HEK293 (cell line): ENCODE data around the gene PSD2.

Experiments
- CTCF ChIA-PET: fragments of 350-600 bp; formaldehyde crosslinking; extraction: SDS; loops from one replicate; lab custom pipeline; 2021; ENCODE audit warnings: antibody characterized with exemption; lab: Yijun Ruan, JAX
- POLR2A ChIA-PET: fragments of 300-600 bp; formaldehyde crosslinking; extraction: SDS; loops from one replicate; lab custom pipeline; 2020; ENCODE audit warnings: antibody characterized with exemption, inconsistent platforms; lab: Yijun Ruan, JAX
- H3K27ac ChIP-seq: fragments of 200-500 bp; sonication (Bioruptor generic); 2 replicates; pipeline ENCODE4 v1.5.1; 2014; ENCODE audit warnings: low read depth, low read length, control low read depth, inconsistent platforms; ENCODE audit errors: extremely low read depth
- H3K36me3 ChIP-seq, 2 experiments: fragments of 200-500 bp in 1 of 2; sonication (Bioruptor generic) in 1 of 2; 1 replicate in 1 of 2; 2 replicates in 1 of 2; pipeline ENCODE4 v1.5.1; 2014 to 2017; ENCODE audit warnings: inconsistent platforms in 2 of 2, low read length in 2 of 2; ENCODE audit not compliant: control insufficient read depth in 2 of 2, insufficient read depth in 1 of 2
- H3K4me1 ChIP-seq: fragments of 200-500 bp; sonication (Bioruptor generic); 2 replicates; pipeline ENCODE4 v1.5.1; 2014; ENCODE audit warnings: mild to moderate bottlenecking, low read length, inconsistent platforms; ENCODE audit not compliant: control insufficient read depth, insufficient read depth
- H3K4me3 ChIP-seq: 2 replicates; pipeline ENCODE4 v1.5.1; 2011; ENCODE audit warnings: low read depth, mild to moderate bottlenecking, control low read depth, low read length, moderate library complexity
- H3K9me3 ChIP-seq: fragments of 200-500 bp; sonication (Bioruptor generic); 2 replicates; pipeline ENCODE4 v1.5.1; 2014; ENCODE audit warnings: low read depth, low read length, inconsistent platforms; ENCODE audit not compliant: control insufficient read depth, insufficient read depth
- HOXD13 ChIP-seq: sonication (generic); formaldehyde crosslinking; IDR thresholded peaks from 2 replicates; pipeline ENCODE4 v1.8.0; 2022; ENCODE audit warnings: missing genetic modification reagents, borderline replicate concordance
- KLF9 ChIP-seq: fragments of 450-650 bp; formaldehyde crosslinking; IDR thresholded peaks from 2 replicates; pipeline ENCODE4 v1.5.1; 2016; ENCODE audit warnings: missing biosample characterization, missing genetic modification characterization, low read depth
- PRDM1 ChIP-seq: fragments of 450-650 bp; formaldehyde crosslinking; IDR thresholded peaks from 2 replicates; pipeline ENCODE4; 2016; ENCODE audit warnings: missing biosample characterization, missing genetic modification characterization
- ZFHX2 ChIP-seq: fragments of 450-650 bp; formaldehyde crosslinking; conservative IDR thresholded peaks from 2 replicates; pipeline ENCODE4 v1.5.1; 2016; ENCODE audit warnings: missing biosample characterization, missing genetic modification characterization
- ZFP3 ChIP-seq: fragments of 450-650 bp; formaldehyde crosslinking; IDR thresholded peaks from 2 replicates; pipeline ENCODE4 v1.5.1; 2016; ENCODE audit warnings: low read depth, missing biosample characterization, missing genetic modification characterization
- ZNF121 ChIP-seq: fragments of 450-650 bp; formaldehyde crosslinking; IDR thresholded peaks from 2 replicates; pipeline ENCODE4 v1.5.1; 2016; ENCODE audit warnings: missing biosample characterization, missing genetic modification characterization
- ZNF132 ChIP-seq: fragments of 450-650 bp; formaldehyde crosslinking; IDR thresholded peaks from 2 replicates; pipeline ENCODE4 v1.5.1; 2017; ENCODE audit warnings: missing biosample characterization, missing genetic modification characterization, borderline replicate concordance
- ZNF214 ChIP-seq: fragments of 450-650 bp; formaldehyde crosslinking; IDR thresholded peaks from 2 replicates; pipeline ENCODE4 v1.5.1; 2017; ENCODE audit warnings: missing biosample characterization, mild to moderate bottlenecking, missing genetic modification characterization, borderline replicate concordance
- ZNF341 ChIP-seq: fragments of 450-650 bp; formaldehyde crosslinking; IDR thresholded peaks from 2 replicates; pipeline ENCODE4; 2016; ENCODE audit warnings: low read depth, missing biosample characterization, missing genetic modification characterization
- ZNF37A ChIP-seq: fragments of 450-650 bp; IDR thresholded peaks from 2 replicates; pipeline ENCODE4 v1.5.1; 2018; ENCODE audit warnings: missing biosample characterization, missing genetic modification characterization
- ZNF423 ChIP-seq: fragments of 450-650 bp; formaldehyde crosslinking; IDR thresholded peaks from 2 replicates; pipeline ENCODE4 v1.5.1; 2016; ENCODE audit warnings: missing biosample characterization, missing genetic modification characterization
- ZNF530 ChIP-seq: fragments of 450-650 bp; formaldehyde crosslinking; IDR thresholded peaks from 2 replicates; pipeline ENCODE4 v1.5.1; 2016; ENCODE audit warnings: low read depth, missing biosample characterization, missing genetic modification characterization
- ZNF549 ChIP-seq: fragments of 450-650 bp; IDR thresholded peaks from 2 replicates; pipeline ENCODE4 v1.5.1; 2018; ENCODE audit warnings: missing biosample characterization, missing genetic modification characterization, mild to moderate bottlenecking, inconsistent platforms, moderate library complexity
- ZNF664 ChIP-seq: fragments of 450-650 bp; formaldehyde crosslinking; IDR thresholded peaks from 2 replicates; pipeline ENCODE4 v1.5.1; 2016; ENCODE audit warnings: missing biosample characterization, missing genetic modification characterization
- ZNF768 ChIP-seq: fragments of 450-650 bp; formaldehyde crosslinking; IDR thresholded peaks from 2 replicates; pipeline ENCODE4 v1.5.1; 2018; ENCODE audit warnings: missing biosample characterization, mild to moderate bottlenecking, missing genetic modification characterization
- ZNF843 ChIP-seq: fragments of 450-650 bp; formaldehyde crosslinking; IDR thresholded peaks from 2 replicates; pipeline ENCODE4 v1.5.1; 2016; ENCODE audit warnings: missing biosample characterization, missing genetic modification characterization
- TF ChIP-seq, protein P1 (sequence below): fragments of 450-650 bp; formaldehyde crosslinking; conservative IDR thresholded peaks from 2 replicates; pipeline ENCODE4 v1.5.1; 2016; ENCODE audit warnings: low read depth, missing biosample characterization, missing genetic modification characterization
- TF ChIP-seq, protein P2 (sequence below): fragments of 450-650 bp; formaldehyde crosslinking; IDR thresholded peaks from 2 replicates; pipeline ENCODE4 v1.5.1; 2017; ENCODE audit warnings: missing biosample characterization, missing genetic modification characterization
- TF ChIP-seq, protein P3 (sequence below): fragments of 450-650 bp; formaldehyde crosslinking; IDR thresholded peaks from 2 replicates; pipeline ENCODE4 v1.5.1; 2016; ENCODE audit warnings: missing biosample characterization, missing genetic modification characterization
- TF ChIP-seq, protein P4 (sequence below): fragments of 450-650 bp; formaldehyde crosslinking; IDR thresholded peaks from 2 replicates; pipeline ENCODE4 v1.5.1; 2016; ENCODE audit warnings: missing biosample characterization, missing genetic modification characterization, low read depth

PSD2 gene

DNA sequence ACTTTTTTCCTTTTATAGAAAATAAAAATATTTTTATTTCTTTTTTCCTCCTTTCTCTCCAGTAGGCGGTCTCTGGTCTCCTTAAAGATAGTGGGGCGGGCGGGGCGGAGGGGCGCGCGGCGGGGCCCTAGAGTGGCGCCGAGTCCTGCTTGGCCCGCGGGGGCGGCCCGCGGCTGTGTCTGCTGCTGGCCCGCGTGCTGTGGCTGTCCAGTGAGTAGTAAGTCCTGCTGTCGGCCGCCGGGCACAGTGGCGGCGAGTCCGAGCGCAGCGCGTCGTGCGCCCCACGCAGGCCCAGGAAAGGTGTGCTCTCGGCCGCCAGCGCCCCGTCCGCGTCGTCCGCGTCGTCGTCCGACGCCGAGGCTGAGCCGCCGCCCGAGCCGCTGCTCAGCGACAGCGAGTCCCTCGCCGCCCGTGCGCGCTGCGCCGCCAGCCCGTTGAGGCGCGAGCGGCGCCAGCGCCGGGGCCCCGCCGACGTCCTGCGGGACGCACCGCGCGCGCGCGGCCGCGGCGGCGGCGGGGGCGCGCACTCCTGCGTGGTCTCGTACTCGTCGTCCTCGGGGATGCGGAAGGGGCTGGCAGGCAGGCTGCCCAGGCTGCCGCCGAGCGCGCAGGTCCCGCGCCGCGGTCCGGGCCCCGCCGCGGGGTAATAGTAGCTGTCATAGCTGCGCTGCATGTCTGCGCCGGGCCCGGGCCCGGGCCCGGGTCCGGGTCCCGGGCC, 52.3 kb downstream of the PSD2 start:
- Histone ChIP-seq H3K4me3 (peak overlapping the region; percentile 30), H3K9me3 (no peaks in the 10 kb centered on the region), H3K27ac (no peak overlapping the region), H3K36me3 (peaks cover 0 to 30% of the 10 kb centered on the region in 2 experiments; a peak in 1 of 3 replicates), H3K4me1 (no peaks in the 10 kb centered on the region)
- CTCF ChIA-PET: interaction anchor here (0.7 to 3.1 kb wide), 7 partner anchors 8 to 213 kb away, joined by 3 to 17 read pairs (median 5); no protein-coding TSS in a partner anchor
- no peak for TF ChIP-seq HOXD13 (CRISPR knock-in tag)
- POLR2A ChIA-PET: no interaction called here

DNA sequence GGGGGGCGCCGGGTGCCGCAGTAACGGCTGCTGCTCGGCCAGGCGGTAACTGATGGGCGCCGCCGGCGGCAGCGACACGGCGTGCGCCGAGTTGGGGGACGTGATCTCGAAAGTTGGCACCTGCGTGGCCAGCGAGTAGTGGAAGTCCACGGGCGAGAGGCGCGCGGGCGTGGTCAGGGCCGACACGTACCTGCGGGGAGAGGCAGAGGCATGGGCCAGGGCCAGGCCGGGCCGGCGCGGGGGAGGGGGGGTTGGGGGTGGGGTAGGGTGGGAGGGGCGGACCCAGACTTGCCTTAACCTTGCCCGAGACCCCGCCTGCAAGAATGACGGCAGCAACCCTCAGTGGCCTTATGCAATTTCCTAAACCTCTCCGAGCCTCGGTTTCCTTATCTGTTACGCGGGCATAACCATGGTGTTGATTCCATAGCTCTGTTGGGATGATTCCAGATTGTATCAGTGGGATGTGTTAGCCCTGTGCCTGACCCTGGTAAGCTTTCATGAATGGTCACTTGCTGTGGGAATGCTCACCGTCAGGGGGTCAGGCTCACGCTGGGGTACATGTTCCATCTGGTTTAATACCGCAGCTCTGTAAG, 53.0 kb downstream of the PSD2 start:
- no peak for TF ChIP-seq ZNF423 (tag by site-specific recombination)
- TF ChIP-seq, protein P1, sequence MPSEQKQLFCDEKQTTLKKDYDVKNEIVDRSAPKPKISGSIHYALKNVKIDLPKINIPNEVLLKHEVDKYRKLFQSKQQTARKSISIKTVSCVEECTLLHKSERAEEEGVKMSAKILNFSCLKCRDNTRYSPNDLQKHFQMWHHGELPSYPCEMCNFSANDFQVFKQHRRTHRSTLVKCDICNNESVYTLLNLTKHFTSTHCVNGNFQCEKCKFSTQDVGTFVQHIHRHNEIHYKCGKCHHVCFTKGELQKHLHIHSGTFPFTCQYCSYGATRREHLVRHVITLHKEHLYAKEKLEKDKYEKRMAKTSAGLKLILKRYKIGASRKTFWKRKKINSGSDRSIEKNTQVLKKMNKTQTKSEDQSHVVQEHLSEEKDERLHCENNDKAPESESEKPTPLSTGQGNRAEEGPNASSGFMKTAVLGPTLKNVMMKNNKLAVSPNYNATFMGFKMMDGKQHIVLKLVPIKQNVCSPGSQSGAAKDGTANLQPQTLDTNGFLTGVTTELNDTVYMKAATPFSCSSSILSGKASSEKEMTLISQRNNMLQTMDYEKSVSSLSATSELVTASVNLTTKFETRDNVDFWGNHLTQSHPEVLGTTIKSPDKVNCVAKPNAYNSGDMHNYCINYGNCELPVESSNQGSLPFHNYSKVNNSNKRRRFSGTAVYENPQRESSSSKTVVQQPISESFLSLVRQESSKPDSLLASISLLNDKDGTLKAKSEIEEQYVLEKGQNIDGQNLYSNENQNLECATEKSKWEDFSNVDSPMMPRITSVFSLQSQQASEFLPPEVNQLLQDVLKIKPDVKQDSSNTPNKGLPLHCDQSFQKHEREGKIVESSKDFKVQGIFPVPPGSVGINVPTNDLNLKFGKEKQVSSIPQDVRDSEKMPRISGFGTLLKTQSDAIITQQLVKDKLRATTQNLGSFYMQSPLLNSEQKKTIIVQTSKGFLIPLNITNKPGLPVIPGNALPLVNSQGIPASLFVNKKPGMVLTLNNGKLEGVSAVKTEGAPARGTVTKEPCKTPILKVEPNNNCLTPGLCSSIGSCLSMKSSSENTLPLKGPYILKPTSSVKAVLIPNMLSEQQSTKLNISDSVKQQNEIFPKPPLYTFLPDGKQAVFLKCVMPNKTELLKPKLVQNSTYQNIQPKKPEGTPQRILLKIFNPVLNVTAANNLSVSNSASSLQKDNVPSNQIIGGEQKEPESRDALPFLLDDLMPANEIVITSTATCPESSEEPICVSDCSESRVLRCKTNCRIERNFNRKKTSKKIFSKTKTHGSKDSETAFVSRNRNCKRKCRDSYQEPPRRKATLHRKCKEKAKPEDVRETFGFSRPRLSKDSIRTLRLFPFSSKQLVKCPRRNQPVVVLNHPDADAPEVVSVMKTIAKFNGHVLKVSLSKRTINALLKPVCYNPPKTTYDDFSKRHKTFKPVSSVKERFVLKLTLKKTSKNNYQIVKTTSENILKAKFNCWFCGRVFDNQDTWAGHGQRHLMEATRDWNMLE (tag by site-specific recombination): no peak
- TF ChIP-seq ZNF214 (tag by site-specific recombination): no peak
- TF ChIP-seq, protein P2, sequence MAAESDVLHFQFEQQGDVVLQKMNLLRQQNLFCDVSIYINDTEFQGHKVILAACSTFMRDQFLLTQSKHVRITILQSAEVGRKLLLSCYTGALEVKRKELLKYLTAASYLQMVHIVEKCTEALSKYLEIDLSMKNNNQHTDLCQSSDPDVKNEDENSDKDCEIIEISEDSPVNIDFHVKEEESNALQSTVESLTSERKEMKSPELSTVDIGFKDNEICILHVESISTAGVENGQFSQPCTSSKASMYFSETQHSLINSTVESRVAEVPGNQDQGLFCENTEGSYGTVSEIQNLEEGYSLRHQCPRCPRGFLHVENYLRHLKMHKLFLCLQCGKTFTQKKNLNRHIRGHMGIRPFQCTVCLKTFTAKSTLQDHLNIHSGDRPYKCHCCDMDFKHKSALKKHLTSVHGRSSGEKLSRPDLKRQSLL (tag by site-specific recombination): no peak
- TF ChIP-seq ZNF843 (tag by site-specific recombination): no peak
- TF ChIP-seq ZNF37A (tag by site-specific recombination): no peak
- TF ChIP-seq ZFP3 (tag by site-specific recombination): no peak
- TF ChIP-seq ZNF768 (tag by site-specific recombination): no peak
- TF ChIP-seq, protein P3, sequence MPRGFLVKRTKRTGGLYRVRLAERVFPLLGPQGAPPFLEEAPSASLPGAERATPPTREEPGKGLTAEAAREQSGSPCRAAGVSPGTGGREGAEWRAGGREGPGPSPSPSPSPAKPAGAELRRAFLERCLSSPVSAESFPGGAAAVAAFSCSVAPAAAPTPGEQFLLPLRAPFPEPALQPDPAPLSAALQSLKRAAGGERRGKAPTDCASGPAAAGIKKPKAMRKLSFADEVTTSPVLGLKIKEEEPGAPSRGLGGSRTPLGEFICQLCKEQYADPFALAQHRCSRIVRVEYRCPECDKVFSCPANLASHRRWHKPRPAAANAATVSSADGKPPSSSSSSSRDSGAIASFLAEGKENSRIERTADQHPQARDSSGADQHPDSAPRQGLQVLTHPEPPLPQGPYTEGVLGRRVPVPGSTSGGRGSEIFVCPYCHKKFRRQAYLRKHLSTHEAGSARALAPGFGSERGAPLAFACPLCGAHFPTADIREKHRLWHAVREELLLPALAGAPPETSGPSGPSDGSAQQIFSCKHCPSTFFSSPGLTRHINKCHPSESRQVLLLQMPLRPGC (tag by site-specific recombination): no peak
- no peak for TF ChIP-seq ZNF341
- TF ChIP-seq ZNF132: no peak
- TF ChIP-seq ZFHX2: no peak
- no peak for TF ChIP-seq ZNF549 (tag by site-specific recombination)
- TF ChIP-seq, protein P4, sequence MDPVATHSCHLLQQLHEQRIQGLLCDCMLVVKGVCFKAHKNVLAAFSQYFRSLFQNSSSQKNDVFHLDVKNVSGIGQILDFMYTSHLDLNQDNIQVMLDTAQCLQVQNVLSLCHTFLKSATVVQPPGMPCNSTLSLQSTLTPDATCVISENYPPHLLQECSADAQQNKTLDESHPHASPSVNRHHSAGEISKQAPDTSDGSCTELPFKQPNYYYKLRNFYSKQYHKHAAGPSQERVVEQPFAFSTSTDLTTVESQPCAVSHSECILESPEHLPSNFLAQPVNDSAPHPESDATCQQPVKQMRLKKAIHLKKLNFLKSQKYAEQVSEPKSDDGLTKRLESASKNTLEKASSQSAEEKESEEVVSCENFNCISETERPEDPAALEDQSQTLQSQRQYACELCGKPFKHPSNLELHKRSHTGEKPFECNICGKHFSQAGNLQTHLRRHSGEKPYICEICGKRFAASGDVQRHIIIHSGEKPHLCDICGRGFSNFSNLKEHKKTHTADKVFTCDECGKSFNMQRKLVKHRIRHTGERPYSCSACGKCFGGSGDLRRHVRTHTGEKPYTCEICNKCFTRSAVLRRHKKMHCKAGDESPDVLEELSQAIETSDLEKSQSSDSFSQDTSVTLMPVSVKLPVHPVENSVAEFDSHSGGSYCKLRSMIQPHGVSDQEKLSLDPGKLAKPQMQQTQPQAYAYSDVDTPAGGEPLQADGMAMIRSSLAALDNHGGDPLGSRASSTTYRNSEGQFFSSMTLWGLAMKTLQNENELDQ (tag by site-specific recombination): no peak
- TF ChIP-seq ZNF530 (tag by site-specific recombination): no peak
- no peak for TF ChIP-seq ZNF121 (tag by site-specific recombination)
- no peak for TF ChIP-seq ZNF664
- no peak for TF ChIP-seq KLF9 (tag by site-specific recombination)
- no peak for TF ChIP-seq PRDM1 (tag by site-specific recombination)
- Histone ChIP-seq H3K9me3 (no peaks in the 10 kb centered on the region), H3K27ac (no peak overlapping the region), H3K36me3 (peaks cover 0 to 30% of the 10 kb centered on the region in 2 experiments; a peak in 1 of 3 replicates), H3K4me1 (no peaks in the 10 kb centered on the region), H3K4me3 (peak overlapping the region; percentile 22; the same call in 1 of the 2 replicates)
- ChIA-PET CTCF (interaction anchor here (0.6 to 3.1 kb wide), 4 partner anchors 15 to 132 kb away, joined by 3 to 17 read pairs (median 13); no protein-coding TSS in a partner anchor), POLR2A (no interaction called here)
